MM.1S (cell line): ENCODE results near the gene TNIK.

Source experiments
- DNase-seq: peaks from one replicate; pipeline ENCODE4 v3.0.0-alpha.2; 2015
- H2AFZ ChIP-seq: fragments of 300-600 bp; sonication (generic); 2 replicates; pipeline ENCODE4 v1.6.0; 2016; ENCODE audit warnings: antibody characterized with exemption, low read length
- H3F3A ChIP-seq: fragments of 300-600 bp; sonication (generic); 2 replicates; pipeline ENCODE4 v1.6.1; 2016; ENCODE audit warnings: mild to moderate bottlenecking, antibody characterized with exemption, low read length, moderate library complexity, mixed read lengths; ENCODE audit not compliant: insufficient read depth
- H3K27ac ChIP-seq: fragments of 300-600 bp; sonication (generic); 2 replicates; pipeline ENCODE4 v1.5.1; 2016; ENCODE audit warnings: mild to moderate bottlenecking, low read length
- H3K27me3 ChIP-seq: fragments of 300-600 bp; sonication (generic); replicated peaks from 2 replicates; pipeline ENCODE4 v1.6.0; 2016; ENCODE audit warnings: low read length; ENCODE audit not compliant: insufficient read depth
- H3K36me3 ChIP-seq: fragments of 300-600 bp; sonication (generic); replicated peaks from 2 replicates; pipeline ENCODE4 v1.6.1; 2016; ENCODE audit warnings: mild to moderate bottlenecking, low read length, mixed read lengths; ENCODE audit not compliant: insufficient read depth
- H3K4me1 ChIP-seq: fragments of 300-600 bp; sonication (generic); 2 replicates; pipeline ENCODE4 v1.6.1; 2016; ENCODE audit warnings: low read length, mixed read lengths
- H3K4me2 ChIP-seq: fragments of 300-600 bp; sonication (generic); 2 replicates; pipeline ENCODE4 v1.6.0; 2016; ENCODE audit warnings: low read depth, low read length
- H3K4me3 ChIP-seq: fragments of 300-600 bp; sonication (generic); 2 replicates; pipeline ENCODE4 v1.5.1; 2016; ENCODE audit warnings: low read length, mixed read lengths
- H3K79me2 ChIP-seq: fragments of 300-600 bp; sonication (generic); 2 replicates; pipeline ENCODE4 v1.6.1; 2016; ENCODE audit warnings: mixed run types, low read length, mixed read lengths
- H3K9ac ChIP-seq: fragments of 300-600 bp; sonication (generic); 2 replicates; pipeline ENCODE4 v1.6.1; 2016; ENCODE audit warnings: low read length, mixed read lengths
- H3K9me2 ChIP-seq: fragments of 300-600 bp; sonication (generic); replicated peaks from 2 replicates; pipeline ENCODE4 v1.6.1; 2016; ENCODE audit warnings: mild to moderate bottlenecking, low read length, mixed read lengths; ENCODE audit not compliant: insufficient read depth
- H3K9me3 ChIP-seq: fragments of 300-600 bp; sonication (generic); replicated peaks from 2 replicates; pipeline ENCODE4 v1.6.1; 2016; ENCODE audit warnings: mild to moderate bottlenecking, low read length, mixed read lengths; ENCODE audit not compliant: insufficient read depth
- H4K20me1 ChIP-seq: fragments of 300-600 bp; sonication (generic); 2 replicates; pipeline ENCODE4 v1.6.1; 2016; ENCODE audit warnings: mild to moderate bottlenecking, low read length, moderate library complexity, mixed read lengths; ENCODE audit not compliant: insufficient read depth
- CTCF ChIP-seq: fragments of 300-600 bp; sonication (generic); IDR thresholded peaks from 2 replicates; pipeline ENCODE4 v1.5.1; 2016; ENCODE audit warnings: antibody characterized with exemption, low read length, mixed read lengths
- EZH2 ChIP-seq: fragments of 300-600 bp; sonication (generic); optimal IDR thresholded peaks from 2 replicates; pipeline ENCODE3; 2017; ENCODE audit warnings: low read depth, mild to moderate bottlenecking, antibody characterized with exemption, low read length, mixed read lengths
- EZH2phosphoT487 ChIP-seq: fragments of 300-600 bp; sonication (generic); IDR thresholded peaks from 2 replicates; pipeline ENCODE4 v1.6.1; 2018; ENCODE audit warnings: antibody characterized with exemption, low read length

Gene TNIK

DNA sequence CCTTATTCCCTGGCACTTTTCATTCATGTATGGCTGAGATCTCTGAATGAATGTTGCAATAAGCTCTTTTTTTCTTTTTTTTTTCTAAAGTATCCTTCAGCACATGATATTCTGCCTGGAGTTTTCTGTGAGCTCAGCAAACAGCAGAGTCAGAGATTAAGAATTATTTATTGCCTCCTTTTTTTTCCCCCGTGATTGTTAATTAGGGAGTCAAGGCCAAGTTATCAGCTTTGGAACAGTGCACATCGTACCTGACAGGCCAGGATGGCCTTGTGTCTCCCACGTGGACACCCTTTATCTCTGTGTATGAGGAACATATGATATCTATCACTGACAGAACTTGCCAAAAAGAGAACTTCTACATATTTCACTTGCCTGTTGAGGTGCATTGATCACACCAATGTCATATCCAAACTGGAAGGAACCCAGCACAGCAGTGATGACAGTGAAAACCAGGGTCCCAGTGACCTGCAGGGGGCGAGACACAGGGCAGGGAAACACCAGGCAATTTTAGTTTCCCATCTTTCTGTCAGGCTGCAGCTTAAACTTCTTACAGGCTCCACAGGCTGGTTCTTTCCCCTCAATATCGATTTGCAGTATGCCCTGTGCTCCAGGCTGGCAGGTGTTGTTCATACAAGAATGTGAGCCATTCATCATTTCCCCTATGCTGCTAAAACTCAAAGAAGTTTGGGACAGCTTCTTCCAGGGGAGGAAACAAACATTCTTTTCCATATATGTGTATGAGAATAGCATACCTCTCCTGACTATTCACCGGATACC lies 441.9 kb downstream of the TNIK start:
- peak; percentile 15; the same call in 1 of the 2 replicates for TF ChIP-seq CTCF
- no peak for TF ChIP-seq EZH2phosphoT487
- Histone ChIP-seq H3K9ac (no peak overlapping the region), H3K27me3 (no peaks in the 10 kb centered on the region), H3K4me1 (no peaks in the 10 kb centered on the region), H3F3A (no peaks in the 10 kb centered on the region), H3K9me2 (no peaks in the 10 kb centered on the region), H2AFZ (no peak overlapping the region), H3K4me3 (no peak overlapping the region), H3K36me3 (no peaks in the 10 kb centered on the region), H3K4me2 (no peak overlapping the region), H3K9me3 (no peaks in the 10 kb centered on the region), H3K27ac (no peak overlapping the region), H3K79me2 (no peaks in the 10 kb centered on the region), H4K20me1 (no peaks in the 10 kb centered on the region)
- DNase-seq: no peak

DNA sequence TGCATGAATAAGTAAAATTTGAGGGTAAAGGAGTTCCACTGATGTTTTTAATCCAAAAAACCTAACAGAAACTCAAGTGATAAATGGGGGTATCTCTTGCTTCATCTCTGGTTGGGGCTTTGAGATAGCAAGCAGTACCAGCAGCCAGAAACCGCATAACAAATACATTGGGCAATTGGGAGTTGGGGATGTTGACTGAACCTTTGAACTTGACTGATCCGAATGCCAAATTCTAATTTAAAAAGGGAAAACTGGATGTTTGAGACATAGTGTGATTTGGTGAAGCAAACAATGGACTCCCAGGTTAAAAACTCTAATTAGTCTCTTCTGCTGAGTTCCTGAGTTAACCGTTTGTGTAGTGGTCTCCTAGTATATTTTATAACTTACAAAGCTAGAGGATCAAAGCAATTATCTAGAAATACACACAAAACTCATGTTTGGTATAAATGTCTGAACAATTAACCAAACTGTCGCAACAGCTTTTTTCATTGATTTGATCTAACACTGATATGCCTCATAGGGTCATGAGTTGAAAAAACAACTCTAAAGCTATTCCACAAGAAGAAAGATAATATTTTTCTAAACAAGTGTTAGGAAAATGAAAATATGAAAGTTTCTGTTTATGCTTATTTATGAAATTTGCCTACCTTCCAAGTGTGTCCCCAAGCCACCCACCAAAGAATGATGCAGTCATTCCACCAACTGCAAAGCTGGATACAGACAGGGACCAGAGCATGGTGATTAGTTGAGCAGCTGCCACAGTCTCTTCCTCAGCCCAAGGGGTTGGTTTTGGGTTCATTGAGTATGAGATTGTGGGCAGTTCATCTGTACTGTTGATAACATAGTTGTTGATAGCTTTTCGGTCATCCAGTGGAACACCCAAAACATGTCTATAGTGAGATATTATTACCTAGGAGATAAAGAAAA lies 446.1 kb downstream of the TNIK start:
- no peaks in the 10 kb centered on the region for H3K36me3 ChIP-seq
- no peak overlapping the region for H3K9ac ChIP-seq
- no peaks in the 10 kb centered on the region for H3K4me1 ChIP-seq
- H2AFZ ChIP-seq: no peak overlapping the region
- no peaks in the 10 kb centered on the region for H3K27me3 ChIP-seq
- no peak overlapping the region for H3K27ac ChIP-seq
- no peaks in the 10 kb centered on the region for H3K9me3 ChIP-seq
- no peaks in the 10 kb centered on the region for H3K79me2 ChIP-seq
- no peak for DNase-seq
- no peak for TF ChIP-seq EZH2phosphoT487
- TF ChIP-seq CTCF: no peak
- TF ChIP-seq EZH2: no peak
- H3F3A ChIP-seq: no peaks in the 10 kb centered on the region
- H3K4me3 ChIP-seq: no peak overlapping the region
- H3K4me2 ChIP-seq: no peak overlapping the region
- no peaks in the 10 kb centered on the region for H3K9me2 ChIP-seq
- no peaks in the 10 kb centered on the region for H4K20me1 ChIP-seq

DNA sequence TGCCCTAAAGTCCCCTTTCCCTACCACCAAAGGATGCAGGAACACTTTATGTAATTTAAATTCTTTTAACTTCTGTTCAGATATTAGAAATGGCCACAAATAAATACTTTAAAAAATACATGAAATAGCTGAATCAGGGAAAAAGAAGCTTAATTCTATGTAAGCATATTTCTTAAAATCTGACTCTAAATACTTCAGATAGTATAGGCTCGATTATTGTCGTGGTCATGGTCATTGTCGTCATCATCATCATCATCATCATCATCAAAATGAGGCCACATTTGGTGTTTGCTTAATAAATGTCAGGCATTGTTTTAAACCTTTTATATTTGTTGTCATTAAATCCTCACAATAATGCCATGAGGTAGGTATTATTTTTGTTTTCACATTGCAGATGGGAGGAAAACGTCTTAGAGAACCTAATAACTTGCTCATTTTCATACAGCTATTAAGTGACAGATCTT lies 448.3 kb downstream of the TNIK start:
- Histone ChIP-seq H3K9ac (no peak overlapping the region), H3K9me3 (no peaks in the 10 kb centered on the region), H3K9me2 (no peaks in the 10 kb centered on the region), H3K27me3 (no peaks in the 10 kb centered on the region), H3K4me1 (no peaks in the 10 kb centered on the region), H3K79me2 (no peaks in the 10 kb centered on the region), H3K36me3 (no peaks in the 10 kb centered on the region), H3K27ac (no peak overlapping the region), H3F3A (no peaks in the 10 kb centered on the region), H4K20me1 (no peaks in the 10 kb centered on the region), H3K4me3 (no peak overlapping the region), H3K4me2 (no peak overlapping the region), H2AFZ (no peak overlapping the region)
- DNase-seq: no peak
- TF ChIP-seq CTCF (no peak), EZH2 (no peak), EZH2phosphoT487 (no peak)
